ENCODE results near the gene REEP6.

DNA sequence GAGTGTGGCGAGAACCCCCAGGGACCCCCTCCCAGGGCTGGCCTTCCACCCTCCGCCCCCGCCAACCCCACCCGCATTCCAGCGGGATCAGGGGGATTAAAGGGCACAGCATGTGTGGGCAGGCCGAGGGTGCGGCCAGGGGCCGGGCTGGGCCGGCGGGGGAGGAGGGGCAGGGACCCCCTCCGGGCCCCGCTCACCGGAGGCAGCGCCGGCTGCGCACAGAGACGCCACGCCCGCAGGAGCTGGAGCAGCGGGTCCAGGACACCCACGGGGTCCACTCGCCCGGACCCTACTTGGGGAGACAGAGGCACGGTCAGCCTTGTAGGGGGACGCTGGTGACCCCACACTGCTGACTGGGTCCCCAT is 19.4 kb downstream of the REEP6 start:
- no peak for TF ChIP-seq SIN3A (IDR thresholded peaks at IDR 0.05; ENCODE audit: borderline replicate concordance, insufficient read depth, low read length)
- TF ChIP-seq TAF1 (IDR thresholded peaks at IDR 0.05; ENCODE audit: borderline replicate concordance, insufficient read depth, low read length), result no peak
